ENCODE data around the gene VWA3B. TPM values are rescaled to one million over a fixed set of nuclear protein-coding genes. Genes with fewer than 3 reads are reported as not detected.

VWA3B gene
- polyA plus RNA-seq, 4 donors: 0.16 to 1.4 (median 0.51) TPM; not detected in 1

DNA sequence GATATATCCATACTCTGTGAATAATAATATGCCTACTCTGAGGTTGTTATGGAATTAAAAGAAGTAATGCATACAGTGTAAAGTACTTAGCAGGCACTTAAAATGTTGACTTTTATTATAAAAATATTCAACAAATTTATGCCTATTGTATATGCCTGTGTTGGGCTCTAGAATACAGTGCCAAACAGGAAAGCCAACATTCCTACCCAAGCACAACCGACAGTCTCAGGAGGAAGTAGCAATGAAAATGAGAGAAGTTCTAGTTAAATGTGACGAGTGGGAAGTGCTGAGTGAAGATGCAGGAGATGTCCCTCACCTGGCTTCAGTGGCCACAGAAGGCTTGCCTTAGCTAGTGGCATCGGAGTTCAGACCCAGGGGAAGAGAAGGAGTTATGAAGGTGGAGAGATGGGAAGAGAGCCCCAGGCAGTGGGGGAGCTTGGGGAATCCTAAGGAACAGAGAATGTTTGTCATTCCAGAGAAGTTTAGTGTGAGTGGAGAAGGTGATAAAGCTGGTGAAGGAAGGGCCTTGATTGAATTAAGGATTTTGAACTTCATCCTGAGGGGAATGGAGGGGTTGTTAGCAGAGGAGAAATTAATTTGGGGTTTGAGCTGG, 153.9 kb downstream of the VWA3B start:
- Histone ChIP-seq H3K4me3 (ENCODE audit: low read depth in 1 of 3, low read length in 3 of 3) (no peak overlapping the region), H3K27me3 (ENCODE audit: control insufficient read depth in 3 of 3, insufficient read depth in 3 of 3, low read length in 3 of 3) (peaks cover 0 to 4% (median 2%) of the 10 kb centered on the region in 3 donors), H3K27ac (ENCODE audit: low read depth in 1 of 3, low read length in 2 of 3) (no peak overlapping the region), H3K9me3 (ENCODE audit: control insufficient read depth in 2 of 2, insufficient read depth in 1 of 2, low read depth in 1 of 2, low read length in 1 of 2) (peaks cover 0 to 1% of the 10 kb centered on the region in 2 donors), H3K36me3 (ENCODE audit: control insufficient read depth in 3 of 3, insufficient read depth in 2 of 3, low read depth in 1 of 3, low read length in 3 of 3) (no peaks in the 10 kb centered on the region), H3K4me1 (ENCODE audit: control insufficient read depth in 3 of 3, insufficient read depth in 2 of 3, low read depth in 1 of 3, low read length in 2 of 3) (no peaks in the 10 kb centered on the region)
- WGBS, 3 donors: 49 to 56% (median 53%) methylated on average over 3 of the region's 3 CpGs
- FAIRE-seq (no peak), DNase-seq (no peak)

DNA sequence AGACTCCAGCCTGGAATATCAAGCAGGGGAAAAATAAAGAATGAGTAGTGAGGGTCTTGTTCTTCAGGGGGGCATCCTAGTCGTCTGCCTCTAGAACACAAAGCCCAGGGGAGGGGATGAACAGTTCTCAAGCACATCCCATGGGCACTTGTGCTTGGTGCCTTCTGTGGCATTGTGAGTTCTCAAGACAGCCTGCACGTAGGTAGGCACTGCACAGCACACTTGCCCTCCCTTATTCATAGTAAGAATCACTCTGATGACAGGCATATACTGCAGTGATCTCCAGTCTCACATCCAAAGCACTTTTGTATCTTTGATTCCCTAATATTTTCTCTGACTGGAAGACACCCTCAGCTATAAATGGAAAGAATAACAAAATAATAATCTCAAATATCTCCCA, 154.6 kb downstream of the VWA3B start:
- DNase-seq: no peak

DNA sequence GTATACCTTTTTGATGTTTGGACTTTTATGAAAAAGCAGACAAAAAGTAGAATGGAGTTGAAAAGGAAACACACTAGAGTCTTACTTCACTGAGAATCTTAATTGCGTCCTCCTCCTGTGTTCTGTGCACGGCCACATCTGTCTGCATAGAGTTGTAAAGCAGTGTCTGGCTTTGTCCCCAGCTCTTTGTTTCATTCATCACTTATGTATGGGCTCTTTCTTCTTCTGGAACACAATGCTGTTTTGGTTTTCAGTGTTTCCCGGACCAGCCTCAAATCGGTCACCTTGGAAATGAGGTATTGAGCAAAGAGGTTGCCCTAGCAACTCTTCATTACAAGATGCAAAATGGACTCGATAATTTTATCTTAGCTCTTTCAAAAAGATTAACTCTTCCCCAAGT, 155.0 kb downstream of the VWA3B start:
- Histone ChIP-seq H3K9me3 (ENCODE audit: control insufficient read depth in 2 of 2, insufficient read depth in 1 of 2, low read depth in 1 of 2, low read length in 1 of 2) (peaks cover 1 to 2% of the 10 kb centered on the region in 2 donors), H3K4me1 (ENCODE audit: control insufficient read depth in 3 of 3, insufficient read depth in 2 of 3, low read depth in 1 of 3, low read length in 2 of 3) (no peaks in the 10 kb centered on the region)
- no peak for FAIRE-seq

More for the DNA sequence above, 154.6 kb downstream of the VWA3B start:
- Histone ChIP-seq H3K4me1 (ENCODE audit: control insufficient read depth in 3 of 3, insufficient read depth in 2 of 3, low read depth in 1 of 3, low read length in 2 of 3) (no peaks in the 10 kb centered on the region), H3K36me3 (ENCODE audit: control insufficient read depth in 3 of 3, insufficient read depth in 2 of 3, low read depth in 1 of 3, low read length in 3 of 3) (no peaks in the 10 kb centered on the region), H3K4me3 (ENCODE audit: low read depth in 1 of 3, low read length in 3 of 3) (no peak overlapping the region), H3K9me3 (ENCODE audit: control insufficient read depth in 2 of 2, insufficient read depth in 1 of 2, low read depth in 1 of 2, low read length in 1 of 2) (peaks cover 0 to 1% of the 10 kb centered on the region in 2 donors), H3K27ac (ENCODE audit: low read depth in 1 of 3, low read length in 2 of 3) (no peak overlapping the region), H3K27me3 (ENCODE audit: control insufficient read depth in 3 of 3, insufficient read depth in 3 of 3, low read length in 3 of 3) (peaks cover 0 to 4% (median 2%) of the 10 kb centered on the region in 3 donors)
- FAIRE-seq: no peak
- 66 to 78% (median 67%) methylated on average over 2 of the region's 2 CpGs for WGBS, 3 donors

DNA sequence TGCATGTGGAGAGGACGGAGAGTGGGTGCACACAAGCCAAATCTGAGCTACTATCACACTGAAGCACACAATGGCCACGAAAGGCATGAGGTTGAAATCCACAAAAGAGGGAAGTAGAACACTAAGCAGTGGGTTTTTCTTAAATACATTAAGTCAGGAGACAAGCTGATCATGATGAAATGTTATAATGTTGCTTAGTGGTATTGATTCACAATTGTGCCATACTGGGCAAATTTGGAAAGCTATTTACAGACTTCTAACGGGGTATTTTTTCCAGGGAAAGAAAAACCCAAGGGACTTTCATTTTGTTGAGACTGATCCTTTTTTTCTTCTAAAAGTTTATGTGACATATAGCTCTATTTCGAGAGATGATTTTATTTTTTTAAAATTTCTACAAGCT, 158.5 kb downstream of the VWA3B start:
- Histone ChIP-seq H3K9me3 (ENCODE audit: control insufficient read depth in 2 of 2, insufficient read depth in 1 of 2, low read depth in 1 of 2, low read length in 1 of 2) (peaks cover 1 to 4% of the 10 kb centered on the region in 2 donors), H3K27me3 (ENCODE audit: control insufficient read depth in 3 of 3, insufficient read depth in 3 of 3, low read length in 3 of 3) (peaks cover 2 to 4% (median 2%) of the 10 kb centered on the region in 3 donors), H3K4me1 (ENCODE audit: control insufficient read depth in 3 of 3, insufficient read depth in 2 of 3, low read depth in 1 of 3, low read length in 2 of 3) (no peaks in the 10 kb centered on the region), H3K36me3 (ENCODE audit: control insufficient read depth in 3 of 3, insufficient read depth in 2 of 3, low read depth in 1 of 3, low read length in 3 of 3) (no peaks in the 10 kb centered on the region), H3K27ac (ENCODE audit: low read depth in 1 of 3, low read length in 2 of 3) (no peak overlapping the region), H3K4me3 (ENCODE audit: low read depth in 1 of 3, low read length in 3 of 3) (no peak overlapping the region)
- FAIRE-seq (no peak), DNase-seq (no peak)
- 72 to 74% (median 72%) methylated on average over 4 of the region's 4 CpGs for WGBS, 3 donors

More for the DNA sequence above, 155.0 kb downstream of the VWA3B start:
- DNase-seq: no peak
- 82 to 86% (median 84%) methylated on average over 5 of the region's 5 CpGs for WGBS, 3 donors
- Histone ChIP-seq H3K27ac (ENCODE audit: low read depth in 1 of 3, low read length in 2 of 3) (no peak overlapping the region), H3K4me3 (ENCODE audit: low read depth in 1 of 3, low read length in 3 of 3) (no peak overlapping the region), H3K36me3 (ENCODE audit: control insufficient read depth in 3 of 3, insufficient read depth in 2 of 3, low read depth in 1 of 3, low read length in 3 of 3) (no peaks in the 10 kb centered on the region), H3K27me3 (ENCODE audit: control insufficient read depth in 3 of 3, insufficient read depth in 3 of 3, low read length in 3 of 3) (peaks cover 0 to 4% (median 2%) of the 10 kb centered on the region in 3 donors)

DNA sequence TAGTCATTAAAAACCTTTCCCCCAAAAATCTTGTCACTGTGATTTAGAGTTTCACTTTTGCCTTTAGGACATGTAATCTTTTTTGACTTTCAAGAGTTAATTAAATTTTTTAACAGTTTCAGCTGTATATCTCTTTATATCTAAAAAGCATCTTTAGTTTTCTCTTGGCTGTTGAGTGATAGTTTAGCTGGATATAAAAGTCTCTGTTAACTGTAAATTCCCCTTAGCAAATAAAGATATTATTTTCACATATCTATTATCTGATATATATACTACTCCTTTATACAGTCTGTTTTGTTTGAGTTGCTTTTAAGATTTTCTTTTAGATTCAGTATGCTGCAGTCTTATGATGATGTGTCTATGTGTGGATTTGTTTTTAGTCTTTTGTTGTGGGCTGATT, 160.4 kb downstream of the VWA3B start:
- Histone ChIP-seq H3K27ac (ENCODE audit: low read depth in 1 of 3, low read length in 2 of 3) (no peak overlapping the region), H3K27me3 (ENCODE audit: control insufficient read depth in 3 of 3, insufficient read depth in 3 of 3, low read length in 3 of 3) (peaks cover 2% of the 10 kb centered on the region in 3 donors), H3K4me3 (ENCODE audit: low read depth in 1 of 3, low read length in 3 of 3) (no peak overlapping the region), H3K4me1 (ENCODE audit: control insufficient read depth in 3 of 3, insufficient read depth in 2 of 3, low read depth in 1 of 3, low read length in 2 of 3) (no peaks in the 10 kb centered on the region), H3K9me3 (ENCODE audit: control insufficient read depth in 2 of 2, insufficient read depth in 1 of 2, low read depth in 1 of 2, low read length in 1 of 2) (peaks cover 1 to 4% of the 10 kb centered on the region in 2 donors), H3K36me3 (ENCODE audit: control insufficient read depth in 3 of 3, insufficient read depth in 2 of 3, low read depth in 1 of 3, low read length in 3 of 3) (no peaks in the 10 kb centered on the region)
- FAIRE-seq (no peak), DNase-seq (no peak)

DNA sequence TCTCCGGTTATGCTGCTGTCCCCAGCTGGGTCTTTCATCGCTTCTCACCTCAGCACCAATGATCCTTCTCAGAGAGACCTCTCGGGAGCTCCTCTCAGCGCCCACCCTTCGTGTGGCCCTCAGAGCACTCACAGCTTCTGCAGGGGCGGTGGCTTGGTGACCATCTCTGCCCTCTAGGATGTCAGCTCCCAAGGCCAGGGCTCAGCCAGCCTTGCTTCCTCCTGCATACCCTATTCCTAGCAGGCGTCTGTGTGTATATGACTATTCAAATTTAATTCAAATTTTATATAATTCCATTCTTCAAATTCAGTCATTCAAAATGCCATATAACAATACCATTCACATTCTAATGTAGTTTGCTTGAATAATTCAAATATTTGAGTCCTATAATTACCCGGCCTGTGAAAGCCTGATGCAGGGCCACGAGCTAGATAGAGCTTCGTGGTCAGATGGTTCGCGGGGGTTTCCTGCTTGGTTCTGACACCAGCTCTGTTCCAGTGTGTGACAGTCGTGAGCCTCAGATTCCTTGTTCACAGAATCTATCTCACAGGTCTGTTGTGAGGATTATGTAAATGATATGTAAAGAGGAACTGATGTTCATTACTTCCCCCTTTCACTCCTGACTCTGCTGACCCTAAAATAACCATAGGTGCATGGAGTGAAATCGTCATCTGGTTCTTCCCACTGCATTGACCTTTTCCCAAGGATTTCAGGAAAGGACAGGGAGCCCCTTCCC, 165.2 kb downstream of the VWA3B start:
- H3K27ac ChIP-seq (ENCODE audit: low read depth in 1 of 3, low read length in 2 of 3): no peak overlapping the region
- H3K4me1 ChIP-seq (ENCODE audit: control insufficient read depth in 3 of 3, insufficient read depth in 2 of 3, low read depth in 1 of 3, low read length in 2 of 3): no peaks in the 10 kb centered on the region
- 77 to 90% (median 84%) methylated on average over 14 of the region's 14 CpGs for WGBS, 3 donors
- no peak overlapping the region for H3K4me3 ChIP-seq (ENCODE audit: low read depth in 1 of 3, low read length in 3 of 3)
- FAIRE-seq (no peak), DNase-seq (no peak)
- H3K36me3 ChIP-seq (ENCODE audit: control insufficient read depth in 3 of 3, insufficient read depth in 2 of 3, low read depth in 1 of 3, low read length in 3 of 3): no peaks in the 10 kb centered on the region
- H3K27me3 ChIP-seq (ENCODE audit: control insufficient read depth in 3 of 3, insufficient read depth in 3 of 3, low read length in 3 of 3): peaks cover 0 to 2% (median 0%) of the 10 kb centered on the region in 3 donors
- H3K9me3 ChIP-seq (ENCODE audit: control insufficient read depth in 2 of 2, insufficient read depth in 1 of 2, low read depth in 1 of 2, low read length in 1 of 2): no peaks in the 10 kb centered on the region

DNA sequence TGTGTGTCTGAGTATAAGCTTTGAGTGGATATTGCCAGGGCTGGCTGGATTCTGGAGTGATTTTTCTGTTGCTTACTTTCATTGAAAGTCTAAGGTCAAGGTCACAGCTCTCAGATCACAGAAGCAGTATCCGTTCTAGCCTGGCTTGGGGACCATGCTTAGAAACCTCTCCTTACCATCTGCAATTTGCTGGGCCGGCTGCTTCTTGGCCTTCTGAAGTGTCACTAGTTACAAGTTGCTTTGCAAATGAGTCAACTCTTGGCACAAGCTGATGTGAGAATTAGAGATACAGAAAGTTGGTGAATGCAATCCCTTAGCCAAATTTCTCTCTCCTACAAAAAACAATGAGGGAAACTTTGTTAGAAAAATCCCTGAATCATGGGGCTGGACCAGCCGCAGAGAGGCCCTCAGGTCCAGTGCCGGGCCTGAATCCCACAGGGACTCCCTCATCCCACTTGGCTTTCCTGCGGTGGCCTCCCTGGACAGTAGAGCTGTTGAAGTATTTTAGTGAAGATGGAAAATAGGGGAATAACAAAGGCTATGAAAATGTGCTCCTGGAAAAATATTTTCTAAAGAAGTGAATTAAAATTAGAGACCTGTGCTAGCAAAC, 166.6 kb downstream of the VWA3B start:
- FAIRE-seq (no peak), DNase-seq (no peak)
- no peak overlapping the region for H3K27ac ChIP-seq (ENCODE audit: low read depth in 1 of 3, low read length in 2 of 3)
- no peaks in the 10 kb centered on the region for H3K9me3 ChIP-seq (ENCODE audit: control insufficient read depth in 2 of 2, insufficient read depth in 1 of 2, low read depth in 1 of 2, low read length in 1 of 2)
- no peaks in the 10 kb centered on the region for H3K4me1 ChIP-seq (ENCODE audit: control insufficient read depth in 3 of 3, insufficient read depth in 2 of 3, low read depth in 1 of 3, low read length in 2 of 3)
- no peaks in the 10 kb centered on the region for H3K27me3 ChIP-seq (ENCODE audit: control insufficient read depth in 3 of 3, insufficient read depth in 3 of 3, low read length in 3 of 3)
- no peak overlapping the region for H3K4me3 ChIP-seq (ENCODE audit: low read depth in 1 of 3, low read length in 3 of 3)
- WGBS, 3 donors: 64 to 76% (median 67%) methylated on average over 5 of the region's 5 CpGs
- H3K36me3 ChIP-seq (ENCODE audit: control insufficient read depth in 3 of 3, insufficient read depth in 2 of 3, low read depth in 1 of 3, low read length in 3 of 3): no peaks in the 10 kb centered on the region

DNA sequence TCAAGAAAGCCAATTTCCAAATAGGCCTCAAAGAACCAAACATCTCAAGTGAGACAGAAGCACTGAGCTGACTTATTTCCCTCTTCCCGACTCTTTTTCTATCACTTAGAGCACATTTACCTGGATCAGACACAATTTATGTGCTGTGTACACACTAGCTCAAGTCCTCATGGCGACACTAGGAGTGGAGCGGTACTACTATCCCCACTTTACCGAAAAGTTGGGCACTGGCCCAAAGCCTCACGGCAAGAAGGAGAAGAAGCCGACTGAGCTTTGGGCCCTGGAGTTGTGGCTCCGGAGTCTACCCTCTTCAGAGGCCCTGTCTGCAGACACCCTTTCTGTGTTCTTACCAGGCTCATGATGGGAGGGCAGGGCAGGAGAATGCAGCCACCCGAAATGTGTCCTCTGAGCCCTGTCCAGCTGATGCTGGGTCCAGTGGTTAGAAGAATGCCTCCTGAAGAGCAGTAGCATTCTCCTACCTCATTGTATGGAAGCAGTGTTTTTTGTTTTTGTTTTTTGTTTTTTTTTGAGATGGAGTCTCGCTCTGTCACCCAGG, 167.6 kb downstream of the VWA3B start:
- no peak overlapping the region for H3K4me3 ChIP-seq (ENCODE audit: low read depth in 1 of 3, low read length in 3 of 3)
- H3K36me3 ChIP-seq (ENCODE audit: control insufficient read depth in 3 of 3, insufficient read depth in 2 of 3, low read depth in 1 of 3, low read length in 3 of 3): no peaks in the 10 kb centered on the region
- no peaks in the 10 kb centered on the region for H3K4me1 ChIP-seq (ENCODE audit: control insufficient read depth in 3 of 3, insufficient read depth in 2 of 3, low read depth in 1 of 3, low read length in 2 of 3)
- no peak overlapping the region for H3K27ac ChIP-seq (ENCODE audit: low read depth in 1 of 3, low read length in 2 of 3)
- H3K27me3 ChIP-seq (ENCODE audit: control insufficient read depth in 3 of 3, insufficient read depth in 3 of 3, low read length in 3 of 3): no peaks in the 10 kb centered on the region
- FAIRE-seq (no peak), DNase-seq (no peak)
- H3K9me3 ChIP-seq (ENCODE audit: control insufficient read depth in 2 of 2, insufficient read depth in 1 of 2, low read depth in 1 of 2, low read length in 1 of 2): no peaks in the 10 kb centered on the region
- 92 to 95% (median 93%) methylated on average over 9 of the region's 9 CpGs for WGBS, 3 donors

All from small intestine (tissue), 7 donors.